Keratinocyte (primary cell): Measurements from ENCODE around the gene RBP4.

Experiments
- EZH2 ChIP-seq: IDR thresholded peaks from one replicate; pipeline ENCODE4 v1.6.1; 2012; ENCODE audit warnings: inconsistent platforms, mild to moderate bottlenecking, low read length, moderate library complexity
- TF ChIP-seq, protein P1 (sequence below), 3 experiments: IDR thresholded peaks in 1 of 3; conservative IDR thresholded peaks in 1 of 3; optimal IDR thresholded peaks in 1 of 3; 2 replicates in 2 of 3; 3 replicates in 1 of 3; pipeline versions ENCODE3 to v1.5.1; 2011; ENCODE audit warnings: low read length in 3 of 3, mild to moderate bottlenecking in 3 of 3, moderate library complexity in 2 of 3, control low read depth in 1 of 3, inconsistent platforms in 1 of 3; ENCODE audit not compliant: insufficient read depth in 2 of 3; ENCODE audit errors: extremely low read depth in 1 of 3

DNA sequence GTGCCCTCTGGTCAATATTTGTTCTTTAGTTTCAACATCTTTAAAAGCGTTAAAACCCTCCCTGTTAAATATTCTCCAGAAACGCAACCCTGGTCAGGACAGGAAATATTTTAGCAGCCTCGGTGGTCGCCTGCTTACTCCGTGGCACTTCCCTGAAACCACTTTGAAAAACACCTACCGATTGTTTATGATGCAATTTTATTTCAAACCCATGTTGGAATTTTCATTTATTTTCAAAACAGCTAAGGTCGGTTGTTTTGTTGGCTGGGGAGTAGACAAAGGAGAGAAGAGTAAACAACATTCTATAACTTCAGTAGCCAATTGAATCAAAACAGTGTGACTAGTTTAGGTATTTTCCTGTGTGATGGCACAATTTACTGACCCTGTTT is 733 bp upstream of the RBP4 start:
- TF ChIP-seq, protein P1, sequence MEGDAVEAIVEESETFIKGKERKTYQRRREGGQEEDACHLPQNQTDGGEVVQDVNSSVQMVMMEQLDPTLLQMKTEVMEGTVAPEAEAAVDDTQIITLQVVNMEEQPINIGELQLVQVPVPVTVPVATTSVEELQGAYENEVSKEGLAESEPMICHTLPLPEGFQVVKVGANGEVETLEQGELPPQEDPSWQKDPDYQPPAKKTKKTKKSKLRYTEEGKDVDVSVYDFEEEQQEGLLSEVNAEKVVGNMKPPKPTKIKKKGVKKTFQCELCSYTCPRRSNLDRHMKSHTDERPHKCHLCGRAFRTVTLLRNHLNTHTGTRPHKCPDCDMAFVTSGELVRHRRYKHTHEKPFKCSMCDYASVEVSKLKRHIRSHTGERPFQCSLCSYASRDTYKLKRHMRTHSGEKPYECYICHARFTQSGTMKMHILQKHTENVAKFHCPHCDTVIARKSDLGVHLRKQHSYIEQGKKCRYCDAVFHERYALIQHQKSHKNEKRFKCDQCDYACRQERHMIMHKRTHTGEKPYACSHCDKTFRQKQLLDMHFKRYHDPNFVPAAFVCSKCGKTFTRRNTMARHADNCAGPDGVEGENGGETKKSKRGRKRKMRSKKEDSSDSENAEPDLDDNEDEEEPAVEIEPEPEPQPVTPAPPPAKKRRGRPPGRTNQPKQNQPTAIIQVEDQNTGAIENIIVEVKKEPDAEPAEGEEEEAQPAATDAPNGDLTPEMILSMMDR (optimal IDR thresholded peaks at IDR 0.05 in 1 of 3, IDR thresholded peaks at IDR 0.05 in 1 of 3, conservative IDR thresholded peaks at IDR 0.05 in 1 of 3; ENCODE audit: extremely low read depth in 1 of 3, insufficient read depth in 2 of 3, low read length in 3 of 3) = no peak
- no peak for TF ChIP-seq EZH2
